ENCODE data around the gene MRPS31.
"Not testable (repeated sequence)": the region's sequence is repeated elsewhere in the genome, so short reads cannot be mapped to it uniquely, and the experiment has no call there.

The MRPS31 gene

GRCh38 chr13:40758811-40759210, 12.2 kb downstream of the MRPS31 start:
- DNase-seq: no peak

DNA sequence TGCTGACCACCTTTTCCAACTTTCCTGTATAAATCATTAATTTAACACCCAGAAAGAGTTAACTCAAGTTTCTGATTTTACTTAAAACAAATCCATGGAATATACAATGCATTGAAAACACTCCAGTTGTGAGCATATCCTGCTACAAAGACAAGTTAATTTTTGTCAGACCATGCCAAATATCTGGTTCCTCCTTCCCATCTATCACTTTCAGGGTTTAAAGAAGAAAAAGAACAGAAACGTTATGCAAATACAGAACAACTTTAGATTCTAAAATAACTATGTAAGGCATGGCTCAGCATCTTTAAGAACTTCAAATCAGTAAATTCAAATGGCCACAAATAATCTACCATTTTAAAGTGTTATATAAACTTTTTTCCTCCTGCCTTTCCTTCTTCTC, 14.9 kb downstream of the MRPS31 start:
- DNase-seq: no peak

- no peak for DNase-seq
These were observed 15.8 kb downstream of the MRPS31 start for GRCh38 chr13:40755082-40755700.

DNA sequence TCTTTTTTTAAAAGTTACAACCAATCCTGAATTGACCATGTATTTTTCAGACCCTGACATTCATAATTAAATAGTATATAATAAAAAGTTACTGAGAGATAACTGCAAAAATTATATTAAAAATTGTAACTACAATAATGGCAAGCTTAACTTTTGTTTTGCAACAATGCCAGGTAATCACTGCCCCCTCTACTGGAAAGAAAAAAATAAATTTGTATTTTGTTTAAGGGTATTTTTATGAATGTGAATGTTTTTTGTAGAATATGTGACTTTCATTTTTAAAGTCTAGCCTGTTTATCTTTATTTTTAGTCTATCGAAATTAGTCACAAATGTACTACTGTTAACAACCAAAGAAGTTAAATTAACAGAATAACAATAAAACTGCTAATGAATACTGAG, 21.7 kb downstream of the MRPS31 start:
- no peak for DNase-seq

GRCh38 chr13:40735232-40735548, 35.8 kb downstream of the MRPS31 start:
- DNase-seq: not testable (repeated sequence)

DNA sequence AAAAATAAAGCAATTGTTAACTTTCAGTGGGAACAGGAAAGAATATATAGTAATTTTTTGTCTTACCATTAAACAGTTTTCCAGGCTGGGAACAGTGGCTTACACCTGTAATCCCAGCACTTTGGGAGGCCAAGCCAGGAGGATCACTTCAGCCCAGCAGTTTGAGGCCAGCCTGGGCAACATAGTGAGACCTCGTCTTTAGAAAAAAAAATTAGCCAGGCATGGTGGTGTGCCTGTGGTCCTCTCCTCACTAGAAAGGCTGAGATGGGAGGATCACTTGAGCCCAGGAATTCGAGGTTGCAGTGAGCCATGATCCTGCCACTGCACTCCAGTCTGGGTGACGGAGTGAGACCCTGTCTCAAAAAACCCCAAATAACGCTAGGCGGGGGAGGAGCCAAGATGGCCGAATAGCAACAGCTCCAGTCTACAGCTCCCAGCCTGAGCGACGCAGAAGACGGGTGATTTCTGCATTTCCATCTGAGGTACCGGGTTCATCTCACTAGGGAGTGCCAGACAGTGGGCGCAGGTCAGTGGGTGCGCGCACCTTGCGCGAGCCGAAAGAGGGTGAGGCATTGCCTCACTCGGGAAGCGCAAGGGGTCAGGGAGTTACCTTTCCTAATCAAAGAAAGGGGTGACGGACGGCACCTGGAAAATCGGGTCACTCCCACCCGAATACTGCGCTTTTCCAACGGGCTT, 36.3 kb downstream of the MRPS31 start:
- not testable (repeated sequence) for DNase-seq

GRCh38 chr13:40732658-40733057, 38.3 kb downstream of the MRPS31 start:
- no peak for DNase-seq

DNA sequence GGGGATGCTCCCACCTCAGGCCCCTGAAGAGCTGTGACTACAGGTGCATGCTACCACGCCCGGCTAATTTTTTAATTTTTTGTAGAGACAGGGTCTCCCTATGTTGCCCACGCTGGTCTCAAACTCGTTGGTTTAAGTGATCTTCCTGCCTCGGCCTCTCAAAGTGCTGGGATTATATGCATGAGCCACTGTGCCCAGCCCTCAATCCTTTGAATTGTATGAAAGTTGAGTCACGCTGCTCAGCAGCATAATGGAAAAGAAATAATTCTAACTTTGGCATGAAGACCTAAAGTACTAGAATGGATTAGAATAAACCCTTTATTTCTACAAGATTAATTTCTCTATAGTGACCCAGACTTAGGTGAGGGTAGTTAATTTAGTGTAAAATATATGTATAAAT, 42.4 kb downstream of the MRPS31 start:
- no peak for DNase-seq

DNA sequence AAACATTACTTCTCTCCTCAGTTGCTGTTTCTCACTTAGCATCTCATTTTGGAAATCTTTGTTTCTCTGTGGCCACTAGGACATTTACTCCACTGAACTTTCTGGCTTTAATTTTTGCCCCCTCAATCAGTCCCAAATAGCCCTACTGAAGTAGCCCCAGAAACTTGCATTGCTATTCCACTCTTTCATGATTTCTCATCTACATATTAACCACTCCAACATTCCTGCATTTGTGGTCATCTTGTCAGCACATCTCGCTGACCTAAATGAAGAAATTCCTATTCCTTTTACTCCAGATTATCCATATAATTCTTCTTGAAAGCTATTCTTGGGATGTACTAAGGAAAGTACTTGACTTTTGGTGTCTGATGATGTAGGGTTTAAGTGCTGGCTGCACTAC, 56.6 kb downstream of the MRPS31 start:
- DNase-seq: not testable (repeated sequence)

- DNase-seq: no peak
These were observed 64.6 kb downstream of the MRPS31 start for GRCh38 chr13:40706439-40706838.

- DNase-seq: no peak
These were observed 73.3 kb downstream of the MRPS31 start for GRCh38 chr13:40697711-40698110.

GRCh38 chr13:40694426-40694825, 76.6 kb downstream of the MRPS31 start:
- no peak for DNase-seq

DNA sequence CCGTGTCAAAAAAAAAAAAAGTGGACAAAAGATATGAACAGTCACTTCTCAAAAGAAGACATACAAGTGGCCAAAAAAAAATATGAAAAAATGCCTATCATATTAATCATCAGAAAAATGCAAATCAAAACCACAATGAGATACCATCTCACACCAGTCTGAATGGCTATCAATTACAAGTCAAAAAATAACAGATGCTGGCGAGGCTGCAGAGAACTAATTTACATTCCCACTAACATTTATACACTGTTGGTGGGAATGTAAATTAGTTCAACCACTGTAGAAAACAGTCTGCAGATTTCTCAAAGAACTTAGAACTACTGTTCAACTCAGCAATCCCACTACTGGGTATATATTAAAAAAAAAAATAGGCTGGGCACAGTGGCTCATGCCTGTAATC, 78.0 kb downstream of the MRPS31 start:
- no peak for DNase-seq

DNA sequence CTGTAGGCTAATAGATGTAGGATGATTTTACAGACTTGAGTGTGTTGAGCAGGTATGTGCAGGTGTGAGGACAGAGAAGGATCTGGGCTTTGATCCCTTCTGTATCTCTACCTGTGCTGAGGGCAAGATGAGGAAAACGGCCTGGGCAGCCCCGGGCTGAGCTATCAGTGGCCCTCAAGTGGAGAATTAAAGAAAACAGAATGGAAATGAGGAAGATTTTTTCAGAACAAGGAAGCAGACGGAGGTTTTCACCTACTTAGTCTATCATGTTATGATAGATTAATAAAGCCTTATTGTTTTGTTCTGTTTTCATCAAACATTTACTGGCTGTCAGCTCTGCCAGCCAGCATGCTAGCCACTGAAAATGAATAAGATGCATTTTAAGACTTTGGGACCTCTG, 82.2 kb downstream of the MRPS31 start:
- no peak for DNase-seq

DNA sequence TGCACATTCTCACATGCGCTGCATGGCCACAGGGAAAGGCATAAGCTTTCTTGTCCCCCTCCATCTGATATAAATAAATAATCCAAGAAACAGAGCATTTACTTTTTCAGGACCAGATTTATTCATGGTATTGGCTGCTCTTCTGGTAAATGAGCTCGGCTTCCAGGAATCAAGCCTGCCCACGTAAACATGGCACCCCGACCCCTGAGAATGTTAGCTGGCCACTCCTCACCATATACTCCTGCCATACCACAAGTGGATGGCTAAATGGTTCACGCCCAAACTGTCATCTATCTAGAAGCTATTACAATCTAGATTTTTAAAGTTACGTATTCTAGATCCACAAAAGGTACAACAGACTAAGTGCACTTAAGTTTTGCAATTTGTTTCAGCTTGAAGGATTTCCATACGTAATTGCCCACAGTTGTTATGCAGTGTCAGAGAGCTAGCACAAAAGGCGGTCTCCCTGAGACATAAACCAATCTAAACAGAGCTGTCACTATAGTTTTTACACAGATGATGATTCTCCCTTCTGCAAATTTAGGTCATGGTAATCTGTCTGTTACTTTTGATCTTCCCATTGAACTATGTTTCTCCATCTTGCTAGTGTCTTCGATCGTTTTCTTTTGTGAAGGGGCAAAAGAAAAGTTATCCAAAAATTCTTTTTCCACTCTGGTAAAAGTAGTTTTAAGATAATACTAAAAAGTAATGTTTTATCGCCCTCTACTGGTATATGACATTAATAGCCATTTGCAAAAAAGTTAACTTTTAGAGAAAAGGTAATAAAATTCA, 88.3 kb downstream of the MRPS31 start:
- DNase-seq: no peak

DNA sequence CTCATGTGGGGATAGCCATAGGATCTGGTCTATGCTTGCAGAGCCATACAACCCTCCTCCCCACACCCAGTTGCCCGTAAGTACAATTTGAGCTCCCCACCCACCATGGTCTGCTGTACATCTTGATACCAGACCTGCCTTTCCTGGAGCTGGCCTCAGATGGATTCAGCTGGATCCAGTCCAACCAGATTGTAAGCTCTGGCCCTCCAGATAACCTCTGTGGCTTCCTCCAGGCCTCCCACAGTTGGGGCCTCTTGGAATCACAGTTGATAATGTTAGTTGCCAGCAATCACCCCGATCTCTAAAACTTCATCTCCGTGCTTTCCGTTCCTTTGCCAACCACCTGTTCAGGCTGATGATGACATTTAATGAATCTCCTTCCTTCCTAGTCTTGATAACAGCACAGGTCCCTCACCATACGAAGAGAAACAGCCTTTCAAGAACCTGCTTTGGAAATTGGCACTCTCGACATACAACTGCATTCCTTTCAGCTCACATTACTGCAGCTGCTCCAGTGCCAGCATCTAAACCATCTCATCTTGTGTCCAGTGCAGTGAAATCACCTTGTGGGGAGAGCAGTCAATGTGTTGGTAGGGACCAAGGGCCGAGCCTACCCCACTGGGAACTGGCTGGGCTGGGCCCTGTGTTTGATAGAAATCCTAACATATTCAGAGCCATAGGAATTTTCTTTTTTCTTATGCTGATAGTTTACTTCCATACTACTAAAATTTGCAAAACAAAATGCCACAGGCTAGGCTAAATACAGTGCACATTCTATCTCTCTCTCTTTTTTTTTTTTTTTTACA, 89.4 kb downstream of the MRPS31 start:
- DNase-seq: no peak

DNA sequence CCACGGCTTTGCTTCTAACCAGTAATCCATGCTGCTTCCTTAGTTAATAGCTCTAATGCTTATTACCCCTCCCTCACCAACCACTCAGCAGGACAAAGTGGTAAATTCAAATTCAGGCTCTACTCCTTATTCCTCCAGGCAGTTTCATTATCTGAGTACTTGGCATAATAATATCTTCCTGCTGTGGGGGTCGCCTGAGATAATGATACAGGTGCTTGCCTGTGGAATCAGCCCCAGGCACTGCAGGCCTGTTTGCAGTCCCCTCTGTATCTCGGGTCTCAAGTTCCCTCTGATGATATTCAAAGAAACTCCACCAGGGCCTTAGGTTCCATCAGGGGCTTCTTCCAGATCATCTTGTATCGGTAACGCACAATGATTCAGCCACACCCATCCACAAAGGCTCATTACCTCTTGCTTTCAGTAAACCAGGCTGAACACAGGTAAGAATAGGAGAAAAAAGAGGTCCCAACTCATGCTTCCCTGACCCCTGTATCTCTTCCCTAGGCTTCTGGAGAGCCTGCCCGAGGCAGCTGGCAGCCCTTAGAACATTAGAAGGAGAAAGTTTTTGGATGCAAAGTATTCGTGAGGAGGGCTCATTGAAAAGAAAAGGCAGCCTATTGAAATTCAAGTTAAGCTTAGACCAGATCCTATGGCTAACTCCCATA, 90.2 kb downstream of the MRPS31 start:
- DNase-seq: no peak

GRCh38 chr13:40679480-40679985, 91.5 kb downstream of the MRPS31 start:
- DNase-seq: no peak
